ENCODE data around the gene PSMB5.

PSMB5 gene

GRCh38 chr14:23066855-23067744 lies 32.4 kb upstream of the PSMB5 start:
- Mint-ChIP-seq H3K36me3 (peaks cover 71% of the 10 kb centered on the region), H3K4me1 (peaks cover 42% of the 10 kb centered on the region), H3K27ac (no peak overlapping the region), H3K4me3 (no peak overlapping the region), H3K9me3 (no peaks in the 10 kb centered on the region)
- ATAC-seq (no peak), DNase-seq (ENCODE audit: low spot score in 2 of 2) (no peak)

- Mint-ChIP-seq H3K4me3 (no peak overlapping the region), H3K9me3 (no peaks in the 10 kb centered on the region), H3K36me3 (peaks cover 78% of the 10 kb centered on the region), H3K27ac (no peak overlapping the region), H3K4me1 (peaks cover 35% of the 10 kb centered on the region)
- DNase-seq (ENCODE audit: low spot score in 2 of 2) (no peak), ATAC-seq (no peak)
Observed at GRCh38 chr14:23066368-23066767, 31.7 kb upstream of the PSMB5 start.

DNA sequence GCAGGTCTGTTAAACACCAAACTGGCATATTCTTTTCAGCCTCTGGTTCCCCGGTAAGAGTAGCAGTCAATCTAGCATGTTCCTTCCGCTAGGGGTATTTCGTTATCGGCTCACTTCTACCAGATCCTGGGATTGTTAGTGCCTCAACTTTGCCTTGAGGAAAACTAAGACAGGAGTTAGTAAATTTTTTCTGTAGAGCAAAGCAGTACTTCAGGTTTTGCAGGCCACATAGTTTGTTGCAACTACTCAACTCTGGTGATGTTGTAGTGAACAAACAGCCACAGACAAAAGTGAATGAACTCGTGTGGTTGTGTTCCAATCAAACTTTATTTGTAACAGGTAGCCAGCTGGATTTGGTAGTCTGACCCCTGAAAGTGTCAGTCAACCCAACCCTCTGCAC lies 28.9 kb upstream of the PSMB5 start:
- H3K4me3 Mint-ChIP-seq, result no peak overlapping the region
- DNase-seq (ENCODE audit: low spot score in 2 of 2) (no peak), ATAC-seq (no peak)
- H3K27ac Mint-ChIP-seq, result peak overlapping the region; percentile 43
- H3K4me1 Mint-ChIP-seq, result peaks cover 14% of the 10 kb centered on the region
- peaks cover 100% of the 10 kb centered on the region for H3K36me3 Mint-ChIP-seq
- no peaks in the 10 kb centered on the region for H3K9me3 Mint-ChIP-seq

DNA sequence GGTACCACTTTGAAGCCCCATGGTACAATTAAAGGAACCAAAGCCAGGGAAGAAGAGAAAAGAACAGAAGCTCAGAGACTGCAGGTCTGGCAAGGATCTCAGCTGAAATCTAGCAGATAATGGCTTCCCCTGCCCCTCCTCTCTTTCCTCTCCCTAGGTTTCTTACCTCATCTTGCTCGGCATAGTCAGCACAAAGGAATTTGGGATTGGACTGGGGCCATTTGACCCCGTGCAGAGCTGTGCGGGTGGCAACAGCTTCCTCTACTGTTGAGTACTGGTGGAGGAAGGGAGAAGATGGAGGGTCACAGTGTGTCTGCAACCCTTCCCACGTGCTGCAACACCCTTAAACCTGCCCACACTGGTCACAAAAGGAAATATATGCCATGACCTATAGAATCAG lies 27.3 kb upstream of the PSMB5 start:
- H3K27ac Mint-ChIP-seq, result no peak overlapping the region
- peaks cover 16% of the 10 kb centered on the region for H3K4me1 Mint-ChIP-seq
- no peak overlapping the region for H3K4me3 Mint-ChIP-seq
- ATAC-seq (no peak), DNase-seq (ENCODE audit: low spot score in 2 of 2) (no peak)
- peaks cover 93% of the 10 kb centered on the region for H3K36me3 Mint-ChIP-seq
- no peaks in the 10 kb centered on the region for H3K9me3 Mint-ChIP-seq

- Mint-ChIP-seq H3K4me1 (peaks cover 24% of the 10 kb centered on the region), H3K4me3 (no peak overlapping the region), H3K27ac (no peak overlapping the region), H3K9me3 (no peaks in the 10 kb centered on the region), H3K36me3 (peaks cover 80% of the 10 kb centered on the region)
- ATAC-seq (no peak), DNase-seq (ENCODE audit: low spot score in 2 of 2) (no peak)
Observed at GRCh38 chr14:23060536-23061260, 26.0 kb upstream of the PSMB5 start.

- H3K4me1 Mint-ChIP-seq, result peaks cover 27% of the 10 kb centered on the region
- ATAC-seq, result no peak
- H3K9me3 Mint-ChIP-seq, result no peaks in the 10 kb centered on the region
- peaks cover 62% of the 10 kb centered on the region for H3K36me3 Mint-ChIP-seq
- peak overlapping the region; percentile 11 for H3K4me3 Mint-ChIP-seq
- peak overlapping the region; percentile 69 for H3K27ac Mint-ChIP-seq
- no peak for DNase-seq (ENCODE audit: low spot score in 2 of 2)
Observed at GRCh38 chr14:23058654-23059504, 24.2 kb upstream of the PSMB5 start.

GRCh38 chr14:23057757-23058653 lies 23.3 kb upstream of the PSMB5 start:
- Mint-ChIP-seq H3K4me3 (peak overlapping the region; percentile 76), H3K9me3 (no peaks in the 10 kb centered on the region), H3K4me1 (peaks cover 27% of the 10 kb centered on the region), H3K27ac (no peak overlapping the region), H3K36me3 (peaks cover 53% of the 10 kb centered on the region)
- DNase-seq (ENCODE audit: low spot score in 2 of 2) (peak; percentile 85 to 92), ATAC-seq (peak; percentile 77)

- Mint-ChIP-seq H3K36me3 (peaks cover 44% of the 10 kb centered on the region), H3K4me1 (peaks cover 27% of the 10 kb centered on the region), H3K4me3 (peak within 1 kb of the TSS; percentile 76), H3K9me3 (no peaks in the 10 kb centered on the region), H3K27ac (peak within 1 kb of the TSS; percentile 60)
- ATAC-seq (peak; percentile 81), DNase-seq (ENCODE audit: low spot score in 2 of 2) (peak; percentile 58 to 80)
Observed at GRCh38 chr14:23056956-23057756, 22.5 kb upstream of the PSMB5 start, which contains the start of gene CDH24. CDH24 (minus strand) TSS chr14:23057520; CDS start chr14:23055733, 1,787 bp downstream.

- DNase-seq (ENCODE audit: low spot score in 2 of 2) (peak; percentile 55 to 77), ATAC-seq (peak; percentile 76)
- Mint-ChIP-seq H3K36me3 (peaks cover 36% of the 10 kb centered on the region), H3K9me3 (no peaks in the 10 kb centered on the region), H3K4me1 (peaks cover 27% of the 10 kb centered on the region), H3K27ac (peak overlapping the region; percentile 60), H3K4me3 (peak overlapping the region; percentile 76)
Observed at GRCh38 chr14:23056145-23056955, 21.6 kb upstream of the PSMB5 start.

GRCh38 chr14:23055621-23056144 lies 21.0 kb upstream of the PSMB5 start:
- H3K27ac Mint-ChIP-seq, result peak overlapping the region; percentile 60

GRCh38 chr14:23055147-23055550 lies 20.4 kb upstream of the PSMB5 start:
- Mint-ChIP-seq H3K36me3 (peaks cover 24% of the 10 kb centered on the region), H3K4me3 (no peak overlapping the region), H3K4me1 (peaks cover 27% of the 10 kb centered on the region), H3K27ac (no peak overlapping the region), H3K9me3 (no peaks in the 10 kb centered on the region)
- ATAC-seq (no peak), DNase-seq (ENCODE audit: low spot score in 2 of 2) (no peak)

More at GRCh38 chr14:23055621-23056144, 21.0 kb upstream of the PSMB5 start:
- ATAC-seq, result no peak
- H3K36me3 Mint-ChIP-seq, result peaks cover 30% of the 10 kb centered on the region
- H3K4me1 Mint-ChIP-seq, result peaks cover 27% of the 10 kb centered on the region
- DNase-seq (ENCODE audit: low spot score in 2 of 2), result no peak
- H3K4me3 Mint-ChIP-seq, result peak overlapping the region; percentile 76
- no peaks in the 10 kb centered on the region for H3K9me3 Mint-ChIP-seq

- no peak for ATAC-seq
- no peak overlapping the region for H3K27ac Mint-ChIP-seq
- no peak overlapping the region for H3K4me3 Mint-ChIP-seq
- DNase-seq (ENCODE audit: low spot score in 2 of 2), result peak in 1 of 2 donors; percentile 52
- peaks cover 15% of the 10 kb centered on the region for H3K36me3 Mint-ChIP-seq
- H3K9me3 Mint-ChIP-seq, result no peaks in the 10 kb centered on the region
- H3K4me1 Mint-ChIP-seq, result peaks cover 27% of the 10 kb centered on the region
Observed at GRCh38 chr14:23054000-23054811, 19.5 kb upstream of the PSMB5 start.
